SK-N-MC (cell line): ENCODE results near the gene MLLT3.

ENCODE experiments used
- EZH2 ChIP-seq: fragments of 200-600 bp; sonication (generic); IDR thresholded peaks from one replicate; pipeline ENCODE4 v1.6.1; 2017; ENCODE audit warnings: antibody characterized with exemption
- FOXP2 ChIP-seq: optimal IDR thresholded peaks from 2 replicates; pipeline ENCODE3; 2011; ENCODE audit warnings: mild to moderate bottlenecking, moderate library complexity; ENCODE audit not compliant: insufficient read depth; ENCODE audit errors: extremely low read length, control extremely low read depth

DNA sequence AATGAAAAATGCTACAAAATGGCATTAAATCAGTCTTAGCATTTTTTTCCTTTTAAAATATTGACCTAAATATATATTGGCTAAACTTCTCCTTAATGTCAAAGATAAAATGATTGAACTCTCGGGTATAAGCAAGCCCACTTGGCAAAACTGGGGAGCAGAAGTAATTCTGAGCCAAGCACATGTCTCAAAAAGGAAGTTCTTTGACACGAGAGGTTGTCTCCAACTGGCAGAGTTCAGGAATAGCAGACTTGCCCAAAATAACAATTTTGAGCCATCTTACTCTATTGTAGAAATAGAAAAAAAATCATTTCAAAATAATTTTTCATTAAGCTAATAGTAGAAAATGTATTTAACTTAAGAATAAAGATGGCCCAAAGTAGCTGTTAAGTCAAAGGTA is 10.4 kb upstream of the MLLT3 start:
- TF ChIP-seq FOXP2 (no peak), EZH2 (no peak)
